Nephron progenitor cell (in vitro differentiated cells): ENCODE results near the gene ARHGAP32.
"Not testable (repeated sequence)": the region's sequence is repeated elsewhere in the genome, so short reads cannot be mapped to it uniquely, and the experiment has no call there.

Source experiments
- DNase-seq: peaks from one replicate; pipeline ENCODE4 v3.0.0; 2021
- H3K27ac Mint-ChIP-seq: 2 replicates; pipeline ENCODE4 v1.8.0; 2021; ENCODE audit warnings: mild to moderate bottlenecking, moderate library complexity, mixed read lengths
- H3K27me3 Mint-ChIP-seq: 2 replicates; pipeline ENCODE4 v1.8.0; 2021; ENCODE audit warnings: mild to moderate bottlenecking, low read depth, mixed read lengths; ENCODE audit not compliant: poor library complexity
- H3K36me3 Mint-ChIP-seq: 2 replicates; pipeline ENCODE4 v1.8.0; 2021; ENCODE audit warnings: low read depth, mixed read lengths
- H3K4me1 Mint-ChIP-seq: 2 replicates; pipeline ENCODE4 v1.8.0; 2021; ENCODE audit warnings: mixed read lengths
- H3K4me3 Mint-ChIP-seq: 2 replicates; pipeline ENCODE4 v1.8.0; 2021; ENCODE audit warnings: mild to moderate bottlenecking, moderate library complexity, mixed read lengths
- H3K9me3 Mint-ChIP-seq: 2 replicates; pipeline ENCODE4 v1.8.0; 2021; ENCODE audit warnings: mild to moderate bottlenecking, moderate library complexity, mixed read lengths
- TF ChIP-seq, protein P1 (sequence below): fragments of 200-600 bp; sonication (generic); IDR thresholded peaks from 2 replicates; pipeline ENCODE4 v1.5.0; 2021; ENCODE audit warnings: antibody characterized with exemption

ARHGAP32 gene

DNA sequence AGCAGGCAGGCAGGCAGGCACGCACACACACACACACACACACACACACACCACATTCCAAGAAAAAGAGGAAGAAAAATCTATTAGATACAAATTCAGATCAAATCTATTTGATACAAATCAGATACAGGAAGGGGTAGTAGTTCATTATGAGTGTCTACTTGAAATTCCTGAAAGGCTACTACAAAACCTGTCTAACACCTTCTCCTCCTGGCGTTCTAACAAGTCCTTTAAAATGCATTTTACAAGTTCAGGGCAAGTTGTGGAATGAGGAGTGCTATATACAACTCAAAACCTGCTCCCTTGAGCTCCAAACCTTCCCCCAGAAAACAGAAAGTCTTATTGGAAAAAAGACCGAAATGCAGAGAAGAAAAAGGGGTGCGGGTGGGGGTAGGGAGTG lies 476 bp downstream of the ARHGAP32 start:
- TF ChIP-seq, protein P1, sequence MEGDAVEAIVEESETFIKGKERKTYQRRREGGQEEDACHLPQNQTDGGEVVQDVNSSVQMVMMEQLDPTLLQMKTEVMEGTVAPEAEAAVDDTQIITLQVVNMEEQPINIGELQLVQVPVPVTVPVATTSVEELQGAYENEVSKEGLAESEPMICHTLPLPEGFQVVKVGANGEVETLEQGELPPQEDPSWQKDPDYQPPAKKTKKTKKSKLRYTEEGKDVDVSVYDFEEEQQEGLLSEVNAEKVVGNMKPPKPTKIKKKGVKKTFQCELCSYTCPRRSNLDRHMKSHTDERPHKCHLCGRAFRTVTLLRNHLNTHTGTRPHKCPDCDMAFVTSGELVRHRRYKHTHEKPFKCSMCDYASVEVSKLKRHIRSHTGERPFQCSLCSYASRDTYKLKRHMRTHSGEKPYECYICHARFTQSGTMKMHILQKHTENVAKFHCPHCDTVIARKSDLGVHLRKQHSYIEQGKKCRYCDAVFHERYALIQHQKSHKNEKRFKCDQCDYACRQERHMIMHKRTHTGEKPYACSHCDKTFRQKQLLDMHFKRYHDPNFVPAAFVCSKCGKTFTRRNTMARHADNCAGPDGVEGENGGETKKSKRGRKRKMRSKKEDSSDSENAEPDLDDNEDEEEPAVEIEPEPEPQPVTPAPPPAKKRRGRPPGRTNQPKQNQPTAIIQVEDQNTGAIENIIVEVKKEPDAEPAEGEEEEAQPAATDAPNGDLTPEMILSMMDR, result no peak
- no peak overlapping the region for H3K4me3 Mint-ChIP-seq

DNA sequence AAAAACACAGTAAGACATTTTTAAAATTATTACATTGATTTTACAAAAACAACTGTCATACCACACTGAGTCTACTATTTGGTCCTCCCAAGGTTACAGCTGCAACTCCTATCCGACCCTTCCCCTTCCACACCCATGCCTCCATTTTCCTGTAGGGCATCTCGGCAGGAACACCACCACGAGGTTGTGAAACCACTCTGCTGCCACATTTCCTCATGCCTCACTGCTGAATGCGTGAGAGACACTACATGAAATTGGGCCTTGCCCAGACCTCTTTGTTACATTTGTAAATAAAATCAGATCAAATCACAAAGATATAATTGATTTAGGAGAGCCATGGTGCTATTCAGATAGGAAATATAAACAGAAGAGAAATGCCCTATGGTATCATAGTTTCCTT lies 2.0 kb downstream of the ARHGAP32 start:
- TF ChIP-seq, protein P1, result no peak
- peaks cover 27% of the 10 kb centered on the region for H3K36me3 Mint-ChIP-seq
- no peak overlapping the region for H3K4me3 Mint-ChIP-seq
- no peaks in the 10 kb centered on the region for H3K4me1 Mint-ChIP-seq
- H3K27me3 Mint-ChIP-seq, result no peaks in the 10 kb centered on the region
- peaks cover 28% of the 10 kb centered on the region for H3K9me3 Mint-ChIP-seq
- H3K27ac Mint-ChIP-seq, result no peak overlapping the region
- DNase-seq, result no peak

More for the DNA sequence above, 476 bp downstream of the ARHGAP32 start:
- Mint-ChIP-seq H3K4me1 (no peaks in the 10 kb centered on the region), H3K27ac (no peak overlapping the region), H3K27me3 (no peaks in the 10 kb centered on the region), H3K9me3 (peaks cover 15% of the 10 kb centered on the region), H3K36me3 (peaks cover 16% of the 10 kb centered on the region)
- no peak for DNase-seq

DNA sequence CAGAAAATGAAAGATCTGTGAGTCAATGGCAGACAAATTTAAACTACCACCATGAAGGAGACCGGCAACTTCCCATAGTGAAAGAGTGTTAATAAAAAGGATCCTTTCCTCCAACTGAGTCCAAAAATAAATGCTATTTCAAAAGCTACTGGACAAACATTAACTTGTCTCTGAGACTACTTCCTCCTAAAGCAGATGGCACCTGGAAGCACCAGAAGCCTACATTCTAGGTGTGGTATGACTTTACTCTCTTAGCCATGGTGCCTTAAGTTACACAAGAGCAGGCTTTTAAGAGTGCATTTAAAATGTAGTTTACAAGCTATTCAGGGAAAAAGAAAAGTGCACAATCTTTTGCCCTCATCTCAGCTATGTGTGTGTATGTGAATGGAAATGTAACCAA lies 2.5 kb downstream of the ARHGAP32 start:
- TF ChIP-seq, protein P1, result no peak
- no peak overlapping the region for H3K27ac Mint-ChIP-seq
- H3K36me3 Mint-ChIP-seq, result peaks cover 27% of the 10 kb centered on the region
- H3K4me1 Mint-ChIP-seq, result no peaks in the 10 kb centered on the region
- H3K9me3 Mint-ChIP-seq, result peaks cover 33% of the 10 kb centered on the region
- no peak for DNase-seq
- no peak overlapping the region for H3K4me3 Mint-ChIP-seq
- no peaks in the 10 kb centered on the region for H3K27me3 Mint-ChIP-seq

DNA sequence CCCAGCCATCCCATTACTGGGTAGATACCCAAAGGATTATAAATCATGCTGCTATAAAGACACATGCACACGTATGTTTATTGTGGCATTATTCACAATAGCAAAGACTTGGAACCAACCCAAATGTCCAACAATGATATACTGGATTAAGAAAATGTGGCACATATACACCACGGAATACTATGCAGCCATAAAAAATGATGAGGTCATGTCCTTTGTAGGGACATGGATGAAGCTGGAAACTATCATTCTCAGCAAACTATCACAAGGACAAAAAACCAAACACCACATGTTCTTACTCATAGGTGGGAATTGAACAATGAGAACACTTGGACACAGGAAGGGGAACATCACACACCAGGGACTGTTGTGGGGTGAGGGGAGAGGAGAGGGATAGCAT lies 7.0 kb downstream of the ARHGAP32 start:
- not testable (repeated sequence) for H3K27ac Mint-ChIP-seq, H3K27me3 Mint-ChIP-seq, H3K4me3 Mint-ChIP-seq, H3K4me1 Mint-ChIP-seq, DNase-seq
- Mint-ChIP-seq H3K36me3 (peaks cover 36% of the 10 kb centered on the region), H3K9me3 (peaks cover 43% of the 10 kb centered on the region)

DNA sequence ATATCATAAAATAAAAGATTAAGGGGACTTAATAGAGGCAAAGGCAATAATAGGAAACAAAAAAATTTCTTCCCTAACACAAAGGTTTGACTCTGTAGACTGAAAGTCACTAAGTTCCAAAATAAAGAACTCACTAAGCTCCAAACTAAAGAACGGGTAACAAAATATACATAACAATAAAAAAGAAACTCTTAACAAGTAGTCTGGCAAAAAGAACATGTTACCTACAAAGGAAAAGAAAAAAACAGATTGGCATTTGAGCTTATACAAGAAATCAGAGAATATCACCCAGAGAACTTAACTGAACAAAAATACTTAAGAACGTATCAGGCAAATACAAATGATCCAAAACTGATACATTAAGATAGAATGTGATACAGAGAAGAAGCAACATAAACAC lies 7.5 kb downstream of the ARHGAP32 start:
- no peaks in the 10 kb centered on the region for H3K4me1 Mint-ChIP-seq
- TF ChIP-seq, protein P1, result no peak
- no peak overlapping the region for H3K4me3 Mint-ChIP-seq
- no peak for DNase-seq
- no peaks in the 10 kb centered on the region for H3K27me3 Mint-ChIP-seq
- H3K27ac Mint-ChIP-seq, result no peak overlapping the region
- H3K36me3 Mint-ChIP-seq, result peaks cover 36% of the 10 kb centered on the region
- H3K9me3 Mint-ChIP-seq, result peaks cover 43% of the 10 kb centered on the region

DNA sequence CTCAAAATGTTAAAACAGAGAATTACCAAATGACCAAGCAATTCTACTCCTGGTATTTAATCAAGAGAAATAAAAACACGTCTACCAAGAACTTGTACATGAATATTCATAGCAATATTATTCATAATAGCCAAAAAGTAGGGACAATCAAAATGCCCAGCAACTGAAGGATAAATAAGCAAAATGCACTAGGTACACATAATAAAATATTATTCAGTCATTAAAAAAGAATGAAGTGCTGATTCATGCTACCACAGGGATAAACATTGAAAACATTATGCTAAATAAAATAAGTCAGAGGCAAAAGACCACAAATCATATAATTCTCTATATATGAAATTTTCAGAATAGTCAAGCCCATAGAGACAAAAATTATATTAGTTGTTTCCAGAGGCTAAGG lies 24.8 kb downstream of the ARHGAP32 start:
- Mint-ChIP-seq H3K36me3 (peaks cover 90% of the 10 kb centered on the region), H3K4me1 (peaks cover 8% of the 10 kb centered on the region), H3K27ac (no peak overlapping the region), H3K9me3 (peaks cover 72% of the 10 kb centered on the region), H3K27me3 (peaks cover 3% of the 10 kb centered on the region), H3K4me3 (no peak overlapping the region)
- no peak for DNase-seq
- TF ChIP-seq, protein P1, result no peak
